BE2C (cell line): ENCODE results near the gene STX18.
"Not testable (repeated sequence)": the region's sequence is repeated elsewhere in the genome, so short reads cannot be mapped to it uniquely, and the experiment has no call there.

Experiments
- DNase-seq: peaks from one replicate; pipeline ENCODE4 v3.0.0-alpha.2; 2020
- H3K27me3 ChIP-seq: fragments of 250-450 bp; sonication (Bioruptor Pico); 2 replicates; pipeline ENCODE4 v1.5.1; 2020; ENCODE audit warnings: mild to moderate bottlenecking
- H3K36me3 ChIP-seq: fragments of 250-450 bp; sonication (Bioruptor Pico); 2 replicates; pipeline ENCODE4 v1.5.1; 2020; ENCODE audit warnings: mild to moderate bottlenecking
- H3K4me1 ChIP-seq: fragments of 250-450 bp; sonication (Bioruptor Pico); 2 replicates; pipeline ENCODE4 v1.5.1; 2020
- H3K4me3 ChIP-seq: 2 replicates; pipeline ENCODE4 v1.5.1; 2011; ENCODE audit warnings: low read depth, low read length
- H3K9me3 ChIP-seq: fragments of 250-450 bp; sonication (Bioruptor Pico); 2 replicates; pipeline ENCODE4 v1.5.1; 2020
- TF ChIP-seq, protein P1 (sequence below): IDR thresholded peaks from 2 replicates; pipeline ENCODE4 v1.5.1; 2012; ENCODE audit warnings: mild to moderate bottlenecking, low read depth, low read length

Gene STX18

DNA sequence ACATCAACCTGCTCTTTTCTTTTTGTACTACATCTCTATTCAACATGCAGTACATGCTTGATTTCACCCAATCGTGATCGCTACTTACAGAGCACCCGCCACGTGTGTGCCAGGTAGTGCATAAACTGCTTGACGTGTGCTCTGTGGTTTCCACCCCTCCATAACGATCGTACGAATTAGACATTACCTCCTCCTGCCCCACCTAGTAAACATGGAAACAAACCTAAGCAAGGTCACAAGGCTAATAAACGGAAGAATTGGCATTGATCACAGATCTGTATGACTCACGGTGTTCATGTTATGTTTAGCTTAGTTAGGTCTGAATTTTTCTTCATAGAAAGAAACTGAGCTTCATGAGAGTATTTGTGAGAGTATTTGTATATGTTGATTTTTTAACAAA lies 64.1 kb downstream of the STX18 start:
- TF ChIP-seq, protein P1, sequence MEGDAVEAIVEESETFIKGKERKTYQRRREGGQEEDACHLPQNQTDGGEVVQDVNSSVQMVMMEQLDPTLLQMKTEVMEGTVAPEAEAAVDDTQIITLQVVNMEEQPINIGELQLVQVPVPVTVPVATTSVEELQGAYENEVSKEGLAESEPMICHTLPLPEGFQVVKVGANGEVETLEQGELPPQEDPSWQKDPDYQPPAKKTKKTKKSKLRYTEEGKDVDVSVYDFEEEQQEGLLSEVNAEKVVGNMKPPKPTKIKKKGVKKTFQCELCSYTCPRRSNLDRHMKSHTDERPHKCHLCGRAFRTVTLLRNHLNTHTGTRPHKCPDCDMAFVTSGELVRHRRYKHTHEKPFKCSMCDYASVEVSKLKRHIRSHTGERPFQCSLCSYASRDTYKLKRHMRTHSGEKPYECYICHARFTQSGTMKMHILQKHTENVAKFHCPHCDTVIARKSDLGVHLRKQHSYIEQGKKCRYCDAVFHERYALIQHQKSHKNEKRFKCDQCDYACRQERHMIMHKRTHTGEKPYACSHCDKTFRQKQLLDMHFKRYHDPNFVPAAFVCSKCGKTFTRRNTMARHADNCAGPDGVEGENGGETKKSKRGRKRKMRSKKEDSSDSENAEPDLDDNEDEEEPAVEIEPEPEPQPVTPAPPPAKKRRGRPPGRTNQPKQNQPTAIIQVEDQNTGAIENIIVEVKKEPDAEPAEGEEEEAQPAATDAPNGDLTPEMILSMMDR: no peak
- Histone ChIP-seq H3K36me3 (no peaks in the 10 kb centered on the region), H3K9me3 (no peaks in the 10 kb centered on the region), H3K4me3 (no peak overlapping the region), H3K27me3 (no peaks in the 10 kb centered on the region), H3K4me1 (peaks cover 6% of the 10 kb centered on the region)
- no peak for DNase-seq

DNA sequence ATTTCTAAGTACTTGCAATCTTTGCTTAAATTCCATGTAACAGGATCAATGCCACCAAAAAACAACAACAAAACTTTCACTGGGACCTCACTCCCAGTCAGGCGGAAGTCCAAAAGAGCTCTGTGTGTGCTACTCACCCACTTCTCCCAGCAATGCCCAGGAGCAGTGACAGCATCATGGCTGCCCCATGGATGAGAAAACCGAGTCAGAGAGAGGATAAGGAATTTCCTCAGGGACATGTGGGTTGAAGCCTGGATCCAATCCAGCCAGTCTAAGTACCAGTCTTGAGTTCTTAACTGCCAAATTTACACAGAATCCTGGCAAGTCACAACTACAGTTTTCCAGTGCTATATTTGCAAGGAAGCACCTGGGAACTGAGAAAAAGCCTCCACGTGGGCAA lies 64.5 kb downstream of the STX18 start:
- no peaks in the 10 kb centered on the region for H3K27me3 ChIP-seq
- peaks cover 6% of the 10 kb centered on the region for H3K4me1 ChIP-seq

DNA sequence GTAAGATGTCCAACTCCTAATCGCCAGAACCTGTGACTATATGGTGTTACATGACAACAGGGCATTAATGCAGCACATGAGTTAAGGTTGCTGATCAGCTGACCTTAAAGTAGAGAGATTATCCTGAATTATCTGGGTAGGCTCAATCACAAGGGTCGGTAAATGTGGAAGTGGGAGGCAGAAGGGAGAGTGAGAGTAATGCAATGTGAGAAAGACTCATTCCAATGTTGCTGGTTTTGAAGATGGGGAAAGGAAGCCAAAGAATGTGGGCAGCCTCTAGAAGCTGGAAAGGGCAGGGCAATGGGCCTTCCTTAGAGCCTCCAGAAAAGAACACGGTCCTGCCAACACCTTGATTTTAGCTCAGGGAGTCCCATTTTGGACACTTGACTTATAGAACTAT lies 67.4 kb downstream of the STX18 start:
- no peaks in the 10 kb centered on the region for H3K27me3 ChIP-seq
- H3K9me3 ChIP-seq: no peaks in the 10 kb centered on the region
- H3K4me1 ChIP-seq: no peaks in the 10 kb centered on the region
- peaks cover 10% of the 10 kb centered on the region for H3K36me3 ChIP-seq
- no peak for DNase-seq
- H3K4me3 ChIP-seq: no peak overlapping the region
- TF ChIP-seq, protein P1: no peak

More for the DNA sequence above, 64.5 kb downstream of the STX18 start:
- Histone ChIP-seq H3K9me3 (no peaks in the 10 kb centered on the region), H3K36me3 (no peaks in the 10 kb centered on the region), H3K4me3 (no peak overlapping the region)
- TF ChIP-seq, protein P1: no peak
- no peak for DNase-seq

DNA sequence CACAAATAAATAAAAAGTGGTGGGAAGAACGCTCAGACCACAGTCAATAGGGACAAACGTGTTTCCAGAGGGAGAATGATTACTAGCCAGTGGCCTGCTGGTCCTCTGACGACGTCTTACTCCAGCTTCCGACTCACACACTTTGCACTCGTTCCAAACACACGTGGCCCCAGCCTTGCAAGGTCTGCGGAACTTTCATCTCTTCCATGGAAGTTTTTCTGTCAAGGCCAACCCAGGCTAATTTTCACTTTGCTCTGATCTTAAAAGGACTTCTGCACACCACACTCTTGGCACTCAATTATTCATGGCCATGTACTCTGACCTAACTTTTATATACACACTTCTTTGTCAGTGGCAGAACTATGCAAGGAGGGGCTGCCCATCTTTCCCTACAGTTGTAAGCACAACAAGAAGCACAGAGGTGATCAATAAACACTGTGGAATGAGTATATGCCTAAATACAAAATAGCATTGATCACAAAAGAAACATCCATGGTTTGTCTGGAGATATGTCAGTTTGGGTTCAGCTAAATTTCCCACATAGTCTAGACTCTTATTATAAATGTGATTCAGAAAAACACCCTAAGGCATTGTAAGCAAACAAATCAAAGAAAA lies 69.4 kb downstream of the STX18 start:
- Histone ChIP-seq H3K9me3 (no peaks in the 10 kb centered on the region), H3K27me3 (no peaks in the 10 kb centered on the region), H3K4me1 (no peaks in the 10 kb centered on the region), H3K4me3 (no peak overlapping the region), H3K36me3 (peaks cover 19% of the 10 kb centered on the region)
- DNase-seq: no peak
- TF ChIP-seq, protein P1: no peak

DNA sequence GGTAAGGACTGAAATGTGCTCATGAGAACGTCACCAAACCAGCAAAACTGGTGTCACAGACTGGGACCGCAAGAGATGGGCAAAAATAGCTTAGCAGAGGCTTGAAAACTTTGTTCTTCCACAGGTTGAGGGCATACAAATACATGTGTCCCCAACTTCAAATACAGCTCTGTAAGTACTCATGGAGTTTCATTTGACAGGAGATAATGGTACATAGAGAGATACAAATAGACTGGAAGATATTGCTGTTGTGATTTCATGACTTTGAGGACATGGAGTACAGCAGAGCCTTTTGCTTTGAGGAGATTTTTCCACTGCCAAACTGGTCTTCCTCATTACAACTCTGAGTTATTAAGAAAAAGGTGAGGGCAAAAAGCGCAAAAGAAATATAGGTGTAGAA lies 70.7 kb downstream of the STX18 start:
- Histone ChIP-seq H3K9me3 (no peaks in the 10 kb centered on the region), H3K4me1 (no peaks in the 10 kb centered on the region), H3K4me3 (no peak overlapping the region), H3K36me3 (peaks cover 28% of the 10 kb centered on the region), H3K27me3 (no peaks in the 10 kb centered on the region)
- TF ChIP-seq, protein P1: no peak
- no peak for DNase-seq

DNA sequence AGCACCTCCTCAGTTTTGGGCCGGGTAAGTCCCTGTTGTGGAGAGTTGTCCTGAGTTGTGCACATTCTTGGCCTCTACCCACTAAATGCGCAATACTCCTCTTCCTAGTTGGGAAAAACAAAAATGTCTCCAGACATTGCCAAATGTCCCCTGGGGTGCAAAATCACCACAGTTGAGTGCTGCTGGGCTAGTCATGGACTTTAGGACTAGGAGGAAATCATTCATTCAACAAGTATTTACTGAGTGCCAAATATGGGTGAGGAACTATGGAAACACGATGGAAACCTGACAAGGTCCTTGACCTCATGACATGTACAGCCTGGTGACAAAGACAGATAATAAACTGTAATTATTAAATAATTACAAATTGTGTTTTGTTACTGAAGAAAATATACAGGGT lies 71.6 kb downstream of the STX18 start:
- Histone ChIP-seq H3K36me3 (peaks cover 38% of the 10 kb centered on the region), H3K4me3 (no peak overlapping the region), H3K4me1 (no peaks in the 10 kb centered on the region), H3K9me3 (no peaks in the 10 kb centered on the region), H3K27me3 (no peaks in the 10 kb centered on the region)
- TF ChIP-seq, protein P1: no peak
- DNase-seq: no peak

DNA sequence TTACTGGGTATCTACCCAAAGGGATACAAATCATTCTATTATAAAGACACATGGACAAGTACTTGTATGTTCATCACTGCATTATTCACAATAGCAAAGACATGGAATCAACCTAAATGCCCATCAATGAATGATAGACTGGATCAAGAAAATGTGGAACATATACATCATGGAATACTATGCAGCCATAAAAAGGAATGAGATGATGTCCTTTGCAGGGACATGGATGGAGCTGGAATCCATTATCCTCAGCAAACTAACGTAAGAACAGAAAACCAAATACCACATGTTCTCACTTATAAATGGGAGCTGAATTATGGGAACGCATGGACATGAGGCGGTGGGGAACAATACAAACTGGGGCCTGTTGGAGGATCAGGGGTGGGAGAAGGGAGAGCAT lies 76.6 kb downstream of the STX18 start:
- not testable (repeated sequence) for H3K9me3 ChIP-seq, DNase-seq, H3K27me3 ChIP-seq, H3K4me3 ChIP-seq
- Histone ChIP-seq H3K36me3 (peaks cover 37% of the 10 kb centered on the region), H3K4me1 (peaks cover 21% of the 10 kb centered on the region)
